DND-41 (cell line): ENCODE data around the gene TMPRSS4.

Source experiments
- EZH2 ChIP-seq: IDR thresholded peaks from 3 replicates; pipeline ENCODE4 v1.6.1; 2012; ENCODE audit warnings: borderline replicate concordance, low read depth, mild to moderate bottlenecking, moderate library complexity, low read length, inconsistent platforms; ENCODE audit not compliant: severe bottlenecking
- TF ChIP-seq, protein P1 (sequence below): IDR thresholded peaks from 2 replicates; pipeline ENCODE4 v1.5.1; 2012; ENCODE audit warnings: borderline replicate concordance, low read length, moderate library complexity, mild to moderate bottlenecking; ENCODE audit not compliant: poor library complexity, severe bottlenecking; ENCODE audit errors: extremely low read depth

DNA sequence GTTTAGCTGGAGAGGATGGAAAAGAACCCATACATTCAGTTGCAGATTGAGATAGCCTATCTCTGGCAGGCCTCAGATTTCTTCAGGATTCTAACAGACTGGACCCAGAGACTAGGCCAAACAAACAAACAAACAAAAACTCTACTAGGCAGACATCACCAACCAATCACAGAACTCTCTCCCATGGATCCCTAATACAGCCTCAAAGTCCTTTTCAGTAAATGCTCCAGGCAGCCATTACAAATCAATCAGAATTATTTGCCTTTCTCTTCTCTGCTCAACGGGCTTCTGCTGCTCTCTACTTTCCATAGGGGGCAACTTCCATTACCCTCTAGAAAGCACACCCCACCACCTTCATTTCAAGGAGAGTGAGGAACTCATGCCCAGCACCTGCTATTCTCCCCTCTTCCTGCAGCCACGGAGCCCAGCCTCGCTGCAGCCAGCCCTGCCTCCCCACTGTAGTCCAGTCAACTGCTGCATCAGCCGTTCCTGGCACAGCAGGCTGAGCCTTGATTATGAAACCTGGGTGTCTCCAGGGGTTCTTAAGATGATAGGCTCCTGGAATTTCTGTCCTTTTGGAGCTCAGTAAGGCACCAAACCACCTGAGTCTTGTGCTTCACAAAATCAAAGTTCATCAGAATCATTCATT is 28.9 kb downstream of the TMPRSS4 start:
- TF ChIP-seq, protein P1, sequence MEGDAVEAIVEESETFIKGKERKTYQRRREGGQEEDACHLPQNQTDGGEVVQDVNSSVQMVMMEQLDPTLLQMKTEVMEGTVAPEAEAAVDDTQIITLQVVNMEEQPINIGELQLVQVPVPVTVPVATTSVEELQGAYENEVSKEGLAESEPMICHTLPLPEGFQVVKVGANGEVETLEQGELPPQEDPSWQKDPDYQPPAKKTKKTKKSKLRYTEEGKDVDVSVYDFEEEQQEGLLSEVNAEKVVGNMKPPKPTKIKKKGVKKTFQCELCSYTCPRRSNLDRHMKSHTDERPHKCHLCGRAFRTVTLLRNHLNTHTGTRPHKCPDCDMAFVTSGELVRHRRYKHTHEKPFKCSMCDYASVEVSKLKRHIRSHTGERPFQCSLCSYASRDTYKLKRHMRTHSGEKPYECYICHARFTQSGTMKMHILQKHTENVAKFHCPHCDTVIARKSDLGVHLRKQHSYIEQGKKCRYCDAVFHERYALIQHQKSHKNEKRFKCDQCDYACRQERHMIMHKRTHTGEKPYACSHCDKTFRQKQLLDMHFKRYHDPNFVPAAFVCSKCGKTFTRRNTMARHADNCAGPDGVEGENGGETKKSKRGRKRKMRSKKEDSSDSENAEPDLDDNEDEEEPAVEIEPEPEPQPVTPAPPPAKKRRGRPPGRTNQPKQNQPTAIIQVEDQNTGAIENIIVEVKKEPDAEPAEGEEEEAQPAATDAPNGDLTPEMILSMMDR = no peak
- TF ChIP-seq EZH2 = no peak
